ENCODE results near the gene PXT1.
A peak's percentile ranks its signal among the peaks of the same experiment; 100 is the strongest.
"Not testable (repeated sequence)": the region's sequence is repeated elsewhere in the genome, so short reads cannot be mapped to it uniquely, and the experiment has no call there.

The PXT1 gene

GRCh38 chr6:36442671-36443470, at the start of gene PXT1, which contains the start of gene KCTD20:
TSS of gene PXT1 (minus strand) at chr6:36442854. CDS start at chr6:36426082, 16,772 bp downstream.
TSS of gene KCTD20 (plus strand) at chr6:36443000. CDS start at chr6:36470098, 27,098 bp downstream.
- peak; percentile 80 to 88 for DNase-seq

- DNase-seq: no peak
Measured at GRCh38 chr6:36492092-36492491, 49.4 kb upstream of the PXT1 start.

- no peak for DNase-seq
Measured at GRCh38 chr6:36491378-36491965, 48.8 kb upstream of the PXT1 start.

- DNase-seq: no peak
Measured at GRCh38 chr6:36489426-36489825, 46.8 kb upstream of the PXT1 start.

- no peak for DNase-seq
Measured at GRCh38 chr6:36488221-36488620, 45.6 kb upstream of the PXT1 start.

GRCh38 chr6:36487698-36488097, 45.0 kb upstream of the PXT1 start:
- no peak for DNase-seq

GRCh38 chr6:36484736-36485135, 42.1 kb upstream of the PXT1 start:
- peak in 1 of 2 experiments; percentile 18 for DNase-seq

- DNase-seq: not testable (repeated sequence)
Measured at GRCh38 chr6:36483326-36483725, 40.7 kb upstream of the PXT1 start.

- DNase-seq: no peak
Measured at GRCh38 chr6:36479256-36479655, 36.6 kb upstream of the PXT1 start.

GRCh38 chr6:36478051-36478526, 35.4 kb upstream of the PXT1 start:
- peak; percentile 74 to 86 for DNase-seq

- DNase-seq: no peak
Measured at GRCh38 chr6:36469946-36470345, 27.3 kb upstream of the PXT1 start.

- no peak for DNase-seq
Measured at GRCh38 chr6:36469148-36469661, 26.6 kb upstream of the PXT1 start.

GRCh38 chr6:36467625-36468024, 25.0 kb upstream of the PXT1 start:
- DNase-seq: no peak

- DNase-seq: no peak
Measured at GRCh38 chr6:36464233-36464632, 21.6 kb upstream of the PXT1 start.

- no peak for DNase-seq
Measured at GRCh38 chr6:36463676-36464075, 21.0 kb upstream of the PXT1 start.

- DNase-seq: no peak
Measured at GRCh38 chr6:36461646-36462045, 19.0 kb upstream of the PXT1 start.

GRCh38 chr6:36460916-36461315, 18.3 kb upstream of the PXT1 start:
- no peak for DNase-seq

GRCh38 chr6:36459501-36459900, 16.8 kb upstream of the PXT1 start:
- DNase-seq: no peak

- no peak for DNase-seq
Measured at GRCh38 chr6:36455486-36456027, 12.9 kb upstream of the PXT1 start.

GRCh38 chr6:36452897-36453296, 10.2 kb upstream of the PXT1 start:
- not testable (repeated sequence) for DNase-seq

GRCh38 chr6:36449173-36449572, 6.5 kb upstream of the PXT1 start:
- DNase-seq: not testable (repeated sequence)

GRCh38 chr6:36445621-36446020, 3.0 kb upstream of the PXT1 start:
- no peak for DNase-seq

- no peak for DNase-seq
Measured at GRCh38 chr6:36444470-36444869, 1.8 kb upstream of the PXT1 start.
